Hypothalamus (tissue), 51 donors: ENCODE data around the gene CPNE5.

ENCODE experiments used
- DNase-seq, 51 donors: peaks; one replicate each; lab custom pipeline; 2025; lab: John Stamatoyannopoulos, UW

CPNE5 gene

GRCh38 chr6:36691011-36691410 lies 148.2 kb downstream of the CPNE5 start:
- no peak for DNase-seq
